HUES6 (cell line): ENCODE measurements around the gene FLNB.
"Not testable (repeated sequence)": the region's sequence is repeated elsewhere in the genome, so short reads cannot be mapped to it uniquely, and the experiment has no call there.

Source experiments
- H3K27ac ChIP-seq: 2 replicates; pipeline ENCODE4 v1.7.0; 2013; ENCODE audit warnings: low read depth, mild to moderate bottlenecking, low read length, inconsistent platforms
- H3K27me3 ChIP-seq: 2 replicates; pipeline ENCODE4 v1.6.1; 2013; ENCODE audit warnings: low read length; ENCODE audit not compliant: control insufficient read depth, insufficient read depth
- H3K36me3 ChIP-seq: 2 replicates; pipeline ENCODE4 v1.6.1; 2013; ENCODE audit warnings: low read length; ENCODE audit not compliant: control insufficient read depth, insufficient read depth
- H3K4me1 ChIP-seq: 2 replicates; pipeline ENCODE4 v1.6.1; 2013; ENCODE audit warnings: low read length; ENCODE audit not compliant: control insufficient read depth, insufficient read depth
- H3K4me3 ChIP-seq: 2 replicates; pipeline ENCODE4 v1.5.1; 2013; ENCODE audit warnings: low read depth, low read length
- H3K9ac ChIP-seq: one replicate; pipeline ENCODE4 v1.6.1; 2013; ENCODE audit warnings: mild to moderate bottlenecking, low read length
- H3K9me3 ChIP-seq: 2 replicates; pipeline ENCODE4 v1.6.1; 2013; ENCODE audit warnings: low read depth, low read length; ENCODE audit not compliant: control insufficient read depth, insufficient read depth

Gene FLNB

GRCh38 chr3:58191361-58191991 is 183.3 kb downstream of the FLNB start:
- Histone ChIP-seq H3K9me3 (no peaks in the 10 kb centered on the region), H3K36me3 (no peaks in the 10 kb centered on the region), H3K9ac (no peak overlapping the region), H3K4me3 (no peak overlapping the region), H3K27me3 (no peaks in the 10 kb centered on the region), H3K4me1 (peaks cover 19% of the 10 kb centered on the region), H3K27ac (no peak overlapping the region)

- Histone ChIP-seq H3K36me3 (no peaks in the 10 kb centered on the region), H3K4me3 (no peak overlapping the region), H3K4me1 (peaks cover 19% of the 10 kb centered on the region), H3K27ac (no peak overlapping the region), H3K9ac (no peak overlapping the region), H3K27me3 (no peaks in the 10 kb centered on the region), H3K9me3 (no peaks in the 10 kb centered on the region)
Observed at GRCh38 chr3:58192069-58192468, 183.8 kb downstream of the FLNB start.

DNA sequence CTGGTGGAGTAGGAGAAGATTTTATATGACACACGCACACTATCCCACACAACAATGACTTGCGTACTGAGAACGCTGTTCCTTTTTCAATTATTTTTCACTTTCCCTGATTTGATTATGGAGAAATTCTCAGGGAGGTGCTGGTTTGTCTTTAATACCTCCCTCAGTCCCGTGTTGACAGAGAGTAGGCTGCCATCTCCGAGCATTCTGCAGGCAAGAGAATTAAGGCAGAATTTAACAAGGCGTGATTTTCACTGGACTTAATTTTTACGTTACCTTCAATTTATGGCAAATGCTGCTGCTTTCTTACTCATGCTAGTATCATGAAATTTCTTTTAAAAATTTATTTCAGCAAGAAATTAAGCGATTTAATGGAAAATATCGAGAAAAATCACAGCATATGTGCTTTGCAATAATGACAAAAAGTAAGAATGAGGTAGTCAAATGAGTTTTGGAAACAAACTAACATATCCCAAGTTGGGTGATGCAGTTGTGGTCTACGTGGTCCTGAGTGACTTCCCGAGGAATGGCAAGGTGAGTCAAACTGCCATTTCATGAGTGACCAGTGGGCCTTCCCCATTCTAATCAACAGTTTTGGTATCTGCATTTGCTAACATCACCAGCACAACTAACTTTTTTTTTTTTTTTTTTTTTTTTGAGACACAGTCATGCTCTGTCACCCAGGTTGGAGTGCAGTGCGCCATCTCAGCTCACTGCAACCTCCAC is 185.6 kb downstream of the FLNB start:
- Histone ChIP-seq H3K4me1 (peaks cover 13% of the 10 kb centered on the region), H3K27me3 (no peaks in the 10 kb centered on the region), H3K4me3 (no peak overlapping the region), H3K27ac (no peak overlapping the region), H3K9ac (no peak overlapping the region), H3K36me3 (no peaks in the 10 kb centered on the region), H3K9me3 (no peaks in the 10 kb centered on the region)

DNA sequence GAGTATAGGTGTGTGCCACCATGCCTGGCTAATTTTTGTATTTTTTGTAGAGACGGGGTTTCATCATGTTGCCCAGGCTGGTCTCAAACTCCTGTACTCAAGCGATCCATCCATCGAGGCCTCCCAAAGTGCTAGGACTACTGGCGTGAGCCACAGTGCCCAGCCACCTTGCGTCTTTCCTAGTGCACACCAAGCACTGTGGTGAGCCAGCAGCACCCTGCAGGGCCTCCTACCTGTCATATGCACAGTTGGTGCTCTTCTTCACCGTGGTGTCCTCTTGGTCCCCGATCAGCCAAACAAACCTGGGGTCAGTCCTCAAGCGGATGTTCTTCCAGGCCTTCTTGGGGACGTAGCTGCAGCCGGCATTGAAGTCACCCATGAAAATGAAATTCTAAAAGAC is 189.4 kb downstream of the FLNB start:
- no peak overlapping the region for H3K9ac ChIP-seq
- peaks cover 5% of the 10 kb centered on the region; the same call in 1 of the 2 replicates for H3K9me3 ChIP-seq
- H3K36me3 ChIP-seq, result no peaks in the 10 kb centered on the region
- H3K4me1 ChIP-seq, result no peaks in the 10 kb centered on the region
- H3K4me3 ChIP-seq, result no peak overlapping the region
- no peak overlapping the region for H3K27ac ChIP-seq
- no peaks in the 10 kb centered on the region for H3K27me3 ChIP-seq

DNA sequence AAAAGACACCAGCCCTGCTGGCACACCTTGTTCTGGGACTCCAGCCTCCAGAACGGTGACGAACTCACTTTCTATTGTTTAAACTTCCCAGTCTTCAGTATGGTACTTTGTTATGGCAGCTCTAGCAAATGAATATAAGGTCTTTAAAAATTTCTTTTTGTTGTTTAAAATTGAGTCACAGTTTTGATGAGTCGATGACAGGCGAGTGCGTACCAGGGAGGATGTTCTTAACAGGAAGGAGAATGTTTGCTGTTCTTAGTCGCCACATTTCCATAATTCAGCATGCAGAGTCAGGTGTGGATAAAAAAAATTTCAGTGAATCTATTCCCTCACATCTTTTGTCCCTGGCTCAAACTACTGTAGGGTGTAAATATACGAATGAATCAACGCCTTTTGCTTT is 190.1 kb downstream of the FLNB start:
- no peak overlapping the region for H3K27ac ChIP-seq
- H3K4me3 ChIP-seq, result no peak overlapping the region
- no peaks in the 10 kb centered on the region for H3K4me1 ChIP-seq
- no peak overlapping the region for H3K9ac ChIP-seq
- no peaks in the 10 kb centered on the region for H3K36me3 ChIP-seq
- H3K27me3 ChIP-seq, result no peaks in the 10 kb centered on the region
- peaks cover 5% of the 10 kb centered on the region; the same call in 1 of the 2 replicates for H3K9me3 ChIP-seq

- H3K36me3 ChIP-seq, result no peaks in the 10 kb centered on the region
- H3K4me1 ChIP-seq, result no peaks in the 10 kb centered on the region
- no peaks in the 10 kb centered on the region for H3K27me3 ChIP-seq
- peaks cover 5% of the 10 kb centered on the region; the same call in 1 of the 2 replicates for H3K9me3 ChIP-seq
- no peak overlapping the region for H3K4me3 ChIP-seq
- no peak overlapping the region for H3K9ac ChIP-seq
- H3K27ac ChIP-seq, result no peak overlapping the region
Observed at GRCh38 chr3:58198804-58199203, 190.6 kb downstream of the FLNB start.

DNA sequence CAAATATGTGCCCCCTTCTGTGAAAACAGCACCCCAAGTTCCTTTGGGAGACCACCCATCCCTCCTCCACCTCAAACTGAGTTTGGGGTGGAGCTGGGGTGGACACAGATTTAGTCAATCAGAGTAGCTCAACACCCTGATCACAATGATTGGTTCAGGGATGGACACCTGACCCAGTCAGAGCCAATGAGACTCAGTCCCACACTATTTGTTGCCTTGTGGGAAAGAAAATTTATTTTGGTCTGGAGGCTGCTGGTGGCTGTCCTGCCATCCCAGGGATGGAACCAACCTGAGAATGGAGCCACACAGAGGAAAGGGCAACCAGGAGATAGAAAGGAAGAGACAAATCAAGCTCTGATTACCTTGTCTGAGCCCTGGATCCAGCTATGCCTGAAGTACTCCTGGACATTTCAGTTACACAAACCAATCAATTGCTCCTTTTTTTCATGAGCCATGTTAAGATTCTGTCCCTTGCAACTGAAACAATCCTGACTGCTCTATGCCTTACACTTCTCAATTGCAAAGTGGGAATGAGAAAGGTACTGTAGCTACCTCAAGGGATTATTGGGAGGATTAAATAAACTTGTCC is 192.0 kb downstream of the FLNB start:
- H3K4me3 ChIP-seq, result no peak overlapping the region
- no peaks in the 10 kb centered on the region for H3K4me1 ChIP-seq
- H3K27ac ChIP-seq, result no peak overlapping the region
- H3K27me3 ChIP-seq, result no peaks in the 10 kb centered on the region
- H3K9me3 ChIP-seq, result peaks cover 5% of the 10 kb centered on the region; the same call in 1 of the 2 replicates
- H3K36me3 ChIP-seq, result no peaks in the 10 kb centered on the region
- no peak overlapping the region for H3K9ac ChIP-seq

GRCh38 chr3:58200846-58201355 is 192.7 kb downstream of the FLNB start:
- no peak overlapping the region for H3K27ac ChIP-seq
- H3K4me3 ChIP-seq, result no peak overlapping the region
- no peak overlapping the region for H3K9ac ChIP-seq
- H3K36me3 ChIP-seq, result no peaks in the 10 kb centered on the region
- H3K9me3 ChIP-seq, result peaks cover 5% of the 10 kb centered on the region; the same call in 1 of the 2 replicates
- H3K4me1 ChIP-seq, result no peaks in the 10 kb centered on the region
- no peaks in the 10 kb centered on the region for H3K27me3 ChIP-seq

GRCh38 chr3:58201451-58201850 is 193.2 kb downstream of the FLNB start:
- H3K4me1 ChIP-seq, H3K36me3 ChIP-seq, H3K9me3 ChIP-seq, H3K9ac ChIP-seq, H3K27ac ChIP-seq, H3K4me3 ChIP-seq, H3K27me3 ChIP-seq: not testable (repeated sequence)

GRCh38 chr3:58202917-58203360 is 194.7 kb downstream of the FLNB start:
- H3K4me1 ChIP-seq, result no peaks in the 10 kb centered on the region
- no peaks in the 10 kb centered on the region for H3K27me3 ChIP-seq
- H3K36me3 ChIP-seq, result no peaks in the 10 kb centered on the region
- no peak overlapping the region for H3K9ac ChIP-seq
- no peak overlapping the region for H3K27ac ChIP-seq
- peaks cover 5% of the 10 kb centered on the region; the same call in 1 of the 2 replicates for H3K9me3 ChIP-seq
- no peak overlapping the region for H3K4me3 ChIP-seq

DNA sequence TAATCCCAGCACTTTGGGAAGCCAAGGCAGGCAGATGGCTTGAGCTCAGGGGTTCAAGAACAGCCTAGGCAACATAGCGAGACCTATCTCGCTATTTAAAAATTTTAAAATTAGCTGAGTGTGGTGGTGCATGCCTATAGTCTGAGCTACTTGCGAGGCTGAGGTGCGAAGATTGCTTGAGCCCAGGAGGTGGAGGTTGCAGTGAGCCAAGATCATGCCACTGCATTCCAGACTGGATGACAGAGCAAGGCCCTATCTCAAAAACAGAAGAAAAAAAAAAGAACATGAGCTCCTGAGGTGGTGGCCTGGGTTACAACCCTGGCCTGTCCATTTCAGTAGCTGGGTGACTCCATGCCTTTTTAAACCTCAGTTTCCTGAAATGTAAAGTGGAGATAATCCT is 195.3 kb downstream of the FLNB start:
- Histone ChIP-seq H3K9me3 (peaks cover 5% of the 10 kb centered on the region; the same call in 1 of the 2 replicates), H3K27me3 (no peaks in the 10 kb centered on the region), H3K9ac (no peak overlapping the region), H3K4me1 (no peaks in the 10 kb centered on the region), H3K27ac (no peak overlapping the region), H3K36me3 (no peaks in the 10 kb centered on the region), H3K4me3 (no peak overlapping the region)
